HepG2 (cell line): ENCODE measurements around the gene ZKSCAN8. TPM values are rescaled to one million over a fixed set of nuclear protein-coding genes. Genes with fewer than 3 reads are reported as not detected.

ENCODE experiments used
- ATAC-seq: fragments of 200-7000 bp; cut with Tn5 transposase; 3 replicates; pipeline ENCODE4 v1.9.1; 2020; ENCODE audit warnings: mild to moderate bottlenecking, moderate library complexity
- BruUV-seq: library from RNA; stranded (reverse); fragments of 400-500 nt; replicated peaks from 2 replicates; lab custom pipeline; 2021; lab: Mats Ljungman, UMichigan
- CTCF ChIA-PET: fragments of 300-600 bp; formaldehyde crosslinking; extraction: SDS; loops from one replicate; lab custom pipeline; 2021; ENCODE audit warnings: low total read pairs, inconsistent platforms, low intra/inter-chr PET ratio; lab: Yijun Ruan, JAX
- POLR2A ChIA-PET: fragments of 350-600 bp; sonication (Branson Sonifier 250); formaldehyde crosslinking; loops from one replicate; lab custom pipeline; 2020; ENCODE audit warnings: antibody characterized with exemption, inconsistent platforms; lab: Yijun Ruan, JAX
- DNase-seq: peaks from one replicate; pipeline ENCODE4 v3.0.0-alpha.2; 2015; ENCODE audit warnings: low spot score
- FAIRE-seq: peaks from 3 replicates; lab custom pipeline; 2011; peaks lifted over from hg19 to GRCh38; lab: Jason Lieb, UNC
- H2AFZ ChIP-seq: one replicate; pipeline ENCODE4 v1.6.1; 2011; ENCODE audit warnings: low read length, inconsistent platforms
- H3K27ac ChIP-seq: fragments of 300-600 bp; 3 replicates; pipeline ENCODE4 v1.8.0; 2011; ENCODE audit warnings: mixed run types, mild to moderate bottlenecking, mixed read lengths, low read length, inconsistent platforms; ENCODE audit not compliant: insufficient read depth; ENCODE audit errors: extremely low read length
- H3K27me3 ChIP-seq, 2 experiments: fragments of 200-600 bp in 1 of 2; 2 replicates in 1 of 2; 3 replicates in 1 of 2; pipeline versions ENCODE4 v1.6.0 to v1.8.0; 2011; ENCODE audit warnings: low read length in 2 of 2, mild to moderate bottlenecking in 2 of 2, moderate library complexity in 2 of 2, inconsistent platforms in 1 of 2; ENCODE audit not compliant: insufficient read depth in 2 of 2, control insufficient read depth in 1 of 2
- H3K36me3 ChIP-seq, 2 experiments: fragments of 200-600 bp in 1 of 2; replicated peaks in 1 of 2; 2 replicates in 1 of 2; 3 replicates in 1 of 2; pipeline versions ENCODE4 v1.5.1 to v1.8.0; 2011; ENCODE audit warnings: low read length in 2 of 2, inconsistent platforms in 1 of 2; ENCODE audit not compliant: insufficient read depth in 2 of 2, control insufficient read depth in 1 of 2
- H3K4me1 ChIP-seq: 2 replicates; pipeline ENCODE4 v1.5.1; 2012; ENCODE audit warnings: low read length, inconsistent platforms; ENCODE audit not compliant: insufficient read depth
- H3K4me2 ChIP-seq: 2 replicates; pipeline ENCODE4 v1.6.0; 2011; ENCODE audit warnings: low read depth, low read length, inconsistent platforms
- H3K4me3 ChIP-seq, 3 experiments: fragments of 200-600 bp in 1 of 3; sonication (generic), shearing (Covaris generic) in 1 of 3; replicated peaks in 1 of 3; 2 replicates each; pipeline ENCODE4 v1.5.1; 2011 to 2016; ENCODE audit warnings: low read length in 3 of 3, inconsistent platforms in 2 of 3, low read depth in 2 of 3, mild to moderate bottlenecking in 2 of 3, control low read depth in 1 of 3, mixed read lengths in 1 of 3; ENCODE audit not compliant: insufficient read depth in 1 of 3
- H3K79me2 ChIP-seq: one replicate; pipeline ENCODE4 v1.6.1; 2011; ENCODE audit warnings: low read length, inconsistent platforms; ENCODE audit not compliant: insufficient read depth
- H3K9ac ChIP-seq: 2 replicates; pipeline ENCODE4 v1.6.0; 2011; ENCODE audit warnings: mild to moderate bottlenecking, low read depth, low read length, inconsistent platforms; ENCODE audit not compliant: insufficient read depth
- H3K9me3 ChIP-seq: 2 replicates; pipeline ENCODE4 v1.5.1; 2012; ENCODE audit warnings: mild to moderate bottlenecking, low read length
- H4K20me1 ChIP-seq: 2 replicates; pipeline ENCODE4 v1.6.0; 2011; ENCODE audit warnings: inconsistent platforms, mild to moderate bottlenecking, low read length, moderate library complexity; ENCODE audit not compliant: insufficient read depth
- CBX2 ChIP-seq, 2 experiments: fragments of 200-600 bp in 1 of 2; sonication (generic); formaldehyde crosslinking in 1 of 2; IDR thresholded peaks; 2 replicates each; pipeline versions ENCODE4 v1.7.0 to v1.8.1; 2018 to 2022; ENCODE audit warnings: low read depth in 2 of 2, low read length in 1 of 2, mild to moderate bottlenecking in 1 of 2, missing genetic modification reagents in 1 of 2
- KIAA2018 ChIP-seq: sonication (generic); formaldehyde crosslinking; IDR thresholded peaks from 2 replicates; pipeline ENCODE4 v1.5.0; 2020; ENCODE audit warnings: mild to moderate bottlenecking, missing genetic modification reagents, borderline replicate concordance
- NCOA5 ChIP-seq: sonication (generic); formaldehyde crosslinking; IDR thresholded peaks from 2 replicates; pipeline ENCODE4 v1.4.0; 2020; ENCODE audit warnings: missing genetic modification reagents
- SPEN ChIP-seq: sonication (generic); formaldehyde crosslinking; IDR thresholded peaks from 2 replicates; pipeline ENCODE4 v1.5.1; 2020; ENCODE audit warnings: low read depth, mild to moderate bottlenecking, missing genetic modification reagents
- U2AF1 ChIP-seq: fragments of 200-400 bp; formaldehyde crosslinking; optimal IDR thresholded peaks from 2 replicates; pipeline ENCODE3; 2017; ENCODE audit warnings: mild to moderate bottlenecking, low read depth, low read length
- ZFP62 ChIP-seq: sonication (generic); formaldehyde crosslinking; IDR thresholded peaks from 2 replicates; pipeline ENCODE4 v1.4.0; 2020; ENCODE audit warnings: missing genetic modification reagents
- ZNF124 ChIP-seq: sonication (generic); formaldehyde crosslinking; IDR thresholded peaks from 2 replicates; pipeline ENCODE4 v1.4.0; 2020; ENCODE audit warnings: missing genetic modification reagents
- ZNF207 ChIP-seq: fragments of 450-650 bp; IDR thresholded peaks from 2 replicates; pipeline ENCODE4 v1.6.1; 2016; ENCODE audit warnings: antibody characterized with exemption, borderline replicate concordance
- ZNF326 ChIP-seq: sonication (generic); formaldehyde crosslinking; IDR thresholded peaks from 2 replicates; pipeline ENCODE4 v1.4.0; 2020; ENCODE audit warnings: missing genetic modification reagents, borderline replicate concordance
- ZNF552 ChIP-seq: sonication (generic); formaldehyde crosslinking; IDR thresholded peaks from 2 replicates; pipeline ENCODE4 v1.9.0; 2022; ENCODE audit warnings: missing genetic modification reagents, mild to moderate bottlenecking, borderline replicate concordance
- ZNF570 ChIP-seq: sonication (generic); formaldehyde crosslinking; IDR thresholded peaks from 2 replicates; pipeline ENCODE4 v1.4.0; 2020; ENCODE audit warnings: mild to moderate bottlenecking, missing genetic modification reagents, borderline replicate concordance
- WGBS: methylation state at CpG from one replicate; pipeline ENCODE4 v1.1.6; 2017; ENCODE audit warnings: low lambda C conversion rate; 5-methylcytosine and 5-hydroxymethylcytosine counted together
- in situ Hi-C: cut with HindIII; loops from 2 replicates; pipeline ENCODE4 v1.10.0; 2017; ENCODE audit warnings: low pct_unique_long_range_greater_than_20kb; ENCODE audit not compliant: extremely low pct_ligation_motif_present
- intact Hi-C: fragments of 100-400 bp; cut with micrococcal nuclease; formaldehyde crosslinking; loops from one replicate; pipeline ENCODE4 v1.10.0; 2022; ENCODE audit not compliant: unreplicated experiment
- polyA plus RNA-seq, 8 experiments: library from polyadenylated mRNA; depleted of rRNA in 3 of 8; stranded (reverse) in 7 of 8; unstranded in 1 of 8; fragments of >200 nt; fragmentation: Illumina TruSeq in 4 of 8; extraction: Trizol in 4 of 8; gene quantifications; 2 replicates each; pipeline versions ENCODE4 v1.2.1 to v1.2.3, GENCODE V29; 2011 to 2016; ENCODE audit warnings: low read depth in 4 of 8, missing spikeins in 1 of 8, mixed read lengths in 1 of 8; ENCODE audit not compliant: insufficient read depth in 1 of 8
- total RNA-seq, 5 experiments: library from RNA; depleted of rRNA; stranded (reverse); fragments of >200 nt; fragmentation: Illumina TruSeq; extraction: Trizol; gene quantifications; 2 replicates each; pipeline ENCODE4 v1.2.3, GENCODE V29; 2016; ENCODE audit warnings: low read depth in 1 of 5
- TF ChIP-seq, protein P1 (sequence below): sonication (generic); formaldehyde crosslinking; IDR thresholded peaks from 2 replicates; pipeline ENCODE4 v1.5.0; 2020; ENCODE audit warnings: mild to moderate bottlenecking, missing genetic modification reagents
- TF ChIP-seq, protein P2 (sequence below): sonication (generic); formaldehyde crosslinking; IDR thresholded peaks from 2 replicates; pipeline ENCODE4 v1.4.0; 2020; ENCODE audit warnings: missing genetic modification reagents, borderline replicate concordance

ZKSCAN8 gene
- total and polyA plus RNA-seq, 2 of the 13 experiments (the other 11 are each of a cell fraction or from before 2014, with no cell fraction given): 12.4 to 20.9 TPM

DNA sequence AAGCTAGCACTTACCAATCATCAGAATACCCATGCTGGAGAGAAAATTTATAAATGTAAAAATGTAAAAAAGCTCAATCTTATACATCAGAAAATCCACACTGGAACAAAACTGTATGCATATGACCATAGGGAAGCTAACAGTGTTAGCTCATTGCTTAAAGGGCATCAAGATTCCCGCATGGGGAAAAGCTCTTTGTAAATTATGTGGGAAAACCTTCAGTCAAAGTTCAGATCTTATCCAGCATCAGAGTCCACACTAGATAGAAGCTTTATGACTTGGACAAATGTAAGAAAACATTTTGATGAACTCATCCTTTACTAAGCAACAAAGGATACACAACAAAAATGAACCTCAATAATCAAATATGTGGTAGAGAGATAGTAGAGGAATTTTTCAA, 34.7 kb downstream of the ZKSCAN8 start:
- H3K79me2 ChIP-seq: no peaks in the 10 kb centered on the region
- no peaks in the 10 kb centered on the region for H3K4me1 ChIP-seq
- no peak for DNase-seq
- no peaks in the 10 kb centered on the region for H3K9me3 ChIP-seq
- H3K27me3 ChIP-seq: peaks cover 0 to 12% of the 10 kb centered on the region in 2 experiments; a peak in 2 of 5 replicates
- in situ Hi-C loops (no loop called here), intact Hi-C loops (no loop called here)
- FAIRE-seq: no peak
- no peak overlapping the region for H3K27ac ChIP-seq
- ChIA-PET POLR2A (interaction anchor here (1.2 kb wide), 1 partner anchor 14 kb away, joined by 3 read pairs; no protein-coding TSS in a partner anchor), CTCF (no interaction called here)
- no TSS peak for BruUV-seq
- no peak for ATAC-seq
- H4K20me1 ChIP-seq: no peaks in the 10 kb centered on the region
- 6% methylated on average over 1 of the region's 1 CpG for WGBS
- no peaks in the 10 kb centered on the region for H3K36me3 ChIP-seq
- H2AFZ ChIP-seq: no peak overlapping the region
- no peak overlapping the region for H3K4me2 ChIP-seq
- H3K9ac ChIP-seq: no peak overlapping the region
- no peak overlapping the region for H3K4me3 ChIP-seq
- TF ChIP-seq ZNF124 (CRISPR knock-in tag): no peak
- TF ChIP-seq ZNF326 (CRISPR knock-in tag): no peak
- TF ChIP-seq ZNF207: no peak
- TF ChIP-seq, protein P1, sequence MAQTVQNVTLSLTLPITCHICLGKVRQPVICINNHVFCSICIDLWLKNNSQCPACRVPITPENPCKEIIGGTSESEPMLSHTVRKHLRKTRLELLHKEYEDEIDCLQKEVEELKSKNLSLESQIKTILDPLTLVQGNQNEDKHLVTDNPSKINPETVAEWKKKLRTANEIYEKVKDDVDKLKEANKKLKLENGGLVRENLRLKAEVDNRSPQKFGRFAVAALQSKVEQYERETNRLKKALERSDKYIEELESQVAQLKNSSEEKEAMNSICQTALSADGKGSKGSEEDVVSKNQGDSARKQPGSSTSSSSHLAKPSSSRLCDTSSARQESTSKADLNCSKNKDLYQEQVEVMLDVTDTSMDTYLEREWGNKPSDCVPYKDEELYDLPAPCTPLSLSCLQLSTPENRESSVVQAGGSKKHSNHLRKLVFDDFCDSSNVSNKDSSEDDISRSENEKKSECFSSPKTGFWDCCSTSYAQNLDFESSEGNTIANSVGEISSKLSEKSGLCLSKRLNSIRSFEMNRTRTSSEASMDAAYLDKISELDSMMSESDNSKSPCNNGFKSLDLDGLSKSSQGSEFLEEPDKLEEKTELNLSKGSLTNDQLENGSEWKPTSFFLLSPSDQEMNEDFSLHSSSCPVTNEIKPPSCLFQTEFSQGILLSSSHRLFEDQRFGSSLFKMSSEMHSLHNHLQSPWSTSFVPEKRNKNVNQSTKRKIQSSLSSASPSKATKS (CRISPR knock-in tag): no peak
- no peak for TF ChIP-seq ZNF552 (CRISPR knock-in tag)
- no peak for TF ChIP-seq CBX2 (IDR thresholded peaks at IDR 0.05; ENCODE audit: low read depth, low read length)
- TF ChIP-seq CBX2 (CRISPR knock-in tag; IDR thresholded peaks at IDR 0.05; ENCODE audit: low read depth): no peak
- TF ChIP-seq, protein P2, sequence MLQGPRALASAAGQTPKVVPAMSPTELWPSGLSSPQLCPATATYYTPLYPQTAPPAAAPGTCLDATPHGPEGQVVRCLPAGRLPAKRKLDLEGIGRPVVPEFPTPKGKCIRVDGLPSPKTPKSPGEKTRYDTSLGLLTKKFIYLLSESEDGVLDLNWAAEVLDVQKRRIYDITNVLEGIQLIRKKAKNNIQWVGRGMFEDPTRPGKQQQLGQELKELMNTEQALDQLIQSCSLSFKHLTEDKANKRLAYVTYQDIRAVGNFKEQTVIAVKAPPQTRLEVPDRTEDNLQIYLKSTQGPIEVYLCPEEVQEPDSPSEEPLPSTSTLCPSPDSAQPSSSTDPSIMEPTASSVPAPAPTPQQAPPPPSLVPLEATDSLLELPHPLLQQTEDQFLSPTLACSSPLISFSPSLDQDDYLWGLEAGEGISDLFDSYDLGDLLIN (CRISPR knock-in tag): no peak
- TF ChIP-seq ZFP62: no peak
- TF ChIP-seq U2AF1: no peak
- no peak for TF ChIP-seq ZNF570
- no peak for TF ChIP-seq NCOA5 (CRISPR knock-in tag)
- no peak for TF ChIP-seq KIAA2018 (CRISPR knock-in tag)
- no peak for TF ChIP-seq SPEN
